Liver (tissue), 9 donors: ENCODE data around the gene GOLGA6B. TPM values are rescaled to one million over a fixed set of nuclear protein-coding genes. Genes with fewer than 3 reads are reported as not detected.

Source experiments
- DNase-seq: peaks from one replicate; pipeline ENCODE4 v3.0.0-alpha.2; 2017; ENCODE audit warnings: low spot score
- H3K27ac ChIP-seq, 2 donors: one replicate each; pipeline ENCODE4 v1.7.0; 2013; ENCODE audit warnings: inconsistent platforms in 2 of 2, low read length in 2 of 2, control low read depth in 1 of 2, low read depth in 1 of 2, mild to moderate bottlenecking in 1 of 2
- H3K27me3 ChIP-seq, 4 donors: one replicate each; pipeline versions ENCODE4 v1.6.1 to v1.7.0; 2013; ENCODE audit warnings: low read length in 3 of 4, inconsistent platforms in 1 of 4, mild to moderate bottlenecking in 1 of 4, moderate library complexity in 1 of 4; ENCODE audit not compliant: control insufficient read depth in 4 of 4, insufficient read depth in 4 of 4
- H3K36me3 ChIP-seq, 4 donors: one replicate each; pipeline versions ENCODE4 v1.6.1 to v1.7.0; 2013; ENCODE audit warnings: low read length in 3 of 4, mild to moderate bottlenecking in 3 of 4, low read depth in 1 of 4, moderate library complexity in 1 of 4; ENCODE audit not compliant: control insufficient read depth in 4 of 4, insufficient read depth in 3 of 4
- H3K4me1 ChIP-seq, 4 donors: one replicate each; pipeline versions ENCODE4 v1.6.1 to v1.7.0; 2013; ENCODE audit warnings: low read length in 3 of 4, mild to moderate bottlenecking in 3 of 4, moderate library complexity in 1 of 4; ENCODE audit not compliant: control insufficient read depth in 4 of 4, insufficient read depth in 4 of 4
- H3K4me3 ChIP-seq, 3 donors: one replicate each; pipeline versions ENCODE4 v1.6.1 to v1.7.0; 2013; ENCODE audit warnings: low read length in 3 of 3, control low read depth in 1 of 3, low read depth in 1 of 3, mild to moderate bottlenecking in 1 of 3
- H3K9ac ChIP-seq, 2 donors: one replicate each; pipeline ENCODE4 v1.7.0; 2013; ENCODE audit warnings: low read length in 2 of 2, mild to moderate bottlenecking in 2 of 2, moderate library complexity in 2 of 2, control low read depth in 1 of 2, low read depth in 1 of 2
- H3K9me3 ChIP-seq, 4 donors: one replicate each; pipeline versions ENCODE4 v1.6.1 to v1.7.0; 2013; ENCODE audit warnings: low read length in 3 of 4; ENCODE audit not compliant: control insufficient read depth in 4 of 4
- ATF3 ChIP-seq: IDR thresholded peaks from 2 replicates; pipeline ENCODE4 v1.6.1; 2016; ENCODE audit warnings: antibody characterized with exemption
- EGR1 ChIP-seq, 2 donors: IDR thresholded peaks; 2 replicates each; pipeline ENCODE4 v1.6.1; 2016 to 2018; ENCODE audit warnings: antibody characterized with exemption in 2 of 2, low read depth in 2 of 2
- FOXA1 ChIP-seq: IDR thresholded peaks from 2 replicates; pipeline ENCODE4 v1.6.1; 2016; ENCODE audit warnings: antibody characterized with exemption
- FOXA2 ChIP-seq: IDR thresholded peaks from 2 replicates; pipeline ENCODE4 v1.6.1; 2016; ENCODE audit warnings: antibody characterized with exemption
- GABPA ChIP-seq, 2 donors: IDR thresholded peaks in 1 of 2; conservative IDR thresholded peaks in 1 of 2; 2 replicates each; pipeline ENCODE4 v1.6.1; 2016; ENCODE audit warnings: antibody characterized with exemption in 2 of 2, mild to moderate bottlenecking in 1 of 2, moderate library complexity in 1 of 2
- HNF4A ChIP-seq, 2 donors: conservative IDR thresholded peaks; 2 replicates each; pipeline ENCODE4 v1.6.1; 2016; ENCODE audit warnings: antibody characterized with exemption in 2 of 2, mild to moderate bottlenecking in 2 of 2
- HNF4G ChIP-seq: IDR thresholded peaks from 2 replicates; pipeline ENCODE4 v1.6.1; 2016; ENCODE audit warnings: antibody characterized with exemption
- JUND ChIP-seq, 2 donors: IDR thresholded peaks; 2 replicates each; pipeline ENCODE4 v1.6.1; 2016; ENCODE audit warnings: antibody characterized with exemption in 2 of 2
- NR2F2 ChIP-seq: IDR thresholded peaks from 2 replicates; pipeline ENCODE4 v1.6.1; 2016; ENCODE audit warnings: antibody characterized with exemption
- RAD21 ChIP-seq, 2 donors: IDR thresholded peaks; 2 replicates each; pipeline ENCODE4 v1.6.1; 2016; ENCODE audit warnings: antibody characterized with exemption in 2 of 2, mild to moderate bottlenecking in 2 of 2
- RXRA ChIP-seq, 2 donors: IDR thresholded peaks; 2 replicates each; pipeline ENCODE4 v1.6.1; 2017 to 2018; ENCODE audit warnings: antibody characterized with exemption in 2 of 2, mild to moderate bottlenecking in 1 of 2
- SP1 ChIP-seq: IDR thresholded peaks from 2 replicates; pipeline ENCODE4 v1.6.1; 2018; ENCODE audit warnings: antibody characterized with exemption, mild to moderate bottlenecking
- TAF1 ChIP-seq: conservative IDR thresholded peaks from 2 replicates; pipeline ENCODE4 v1.6.1; 2016; ENCODE audit warnings: antibody characterized with exemption, mild to moderate bottlenecking
- YY1 ChIP-seq: IDR thresholded peaks from 2 replicates; pipeline ENCODE4 v1.6.1; 2016; ENCODE audit warnings: antibody characterized with exemption, mild to moderate bottlenecking
- ZBTB33 ChIP-seq: IDR thresholded peaks from 2 replicates; pipeline ENCODE4 v1.6.1; 2016; ENCODE audit warnings: antibody characterized with exemption
- WGBS: extraction: QIAGEN DNeasy Blood & Tissue Kit; methylation state at CpG from one replicate; pipeline ENCODE4 v1.1.7; 2013; 5-methylcytosine and 5-hydroxymethylcytosine counted together
- polyA plus RNA-seq, 2 donors: library from polyadenylated mRNA; stranded (reverse) in 1 of 2; unstranded in 1 of 2; fragments of 200-250 nt in 1 of 2; fragments of >200 nt in 1 of 2; fragmentation: Nextera tagmentation in 1 of 2; extraction: Ambion mirVana in 1 of 2; gene quantifications; one replicate each; pipeline versions ENCODE4 v1.2.1 to v1.2.3, GENCODE V29; 2013 to 2015
- total RNA-seq, 2 donors: library from RNA; depleted of rRNA; stranded (reverse); fragments of >200 nt; gene quantifications; one replicate each; pipeline ENCODE4 v1.2.3, GENCODE V29; 2014
- TF ChIP-seq, protein P1 (sequence below): fragments of 150-350 bp; IDR thresholded peaks from 2 replicates; pipeline ENCODE4 v1.5.1; 2017; ENCODE audit warnings: improper control_type of control experiment, low read depth, low read length; ENCODE audit not compliant: missing input control
- TF ChIP-seq, protein P2 (sequence below): IDR thresholded peaks from 2 replicates; pipeline ENCODE4 v1.6.1; 2016; ENCODE audit warnings: antibody characterized with exemption
- TF ChIP-seq, protein P3 (sequence below): IDR thresholded peaks from 2 replicates; pipeline ENCODE4 v1.6.1; 2016; ENCODE audit warnings: antibody characterized with exemption, mild to moderate bottlenecking
- donor health status: healthy.
- donor health status: healthy.
- donor health status: healthy.
- donor health status: healthy.
- donor health status: healthy.

GOLGA6B gene
- total and polyA plus RNA-seq, 4 donors = 0.03 to 1.0 (median 0.05) TPM; not detected in 1

DNA sequence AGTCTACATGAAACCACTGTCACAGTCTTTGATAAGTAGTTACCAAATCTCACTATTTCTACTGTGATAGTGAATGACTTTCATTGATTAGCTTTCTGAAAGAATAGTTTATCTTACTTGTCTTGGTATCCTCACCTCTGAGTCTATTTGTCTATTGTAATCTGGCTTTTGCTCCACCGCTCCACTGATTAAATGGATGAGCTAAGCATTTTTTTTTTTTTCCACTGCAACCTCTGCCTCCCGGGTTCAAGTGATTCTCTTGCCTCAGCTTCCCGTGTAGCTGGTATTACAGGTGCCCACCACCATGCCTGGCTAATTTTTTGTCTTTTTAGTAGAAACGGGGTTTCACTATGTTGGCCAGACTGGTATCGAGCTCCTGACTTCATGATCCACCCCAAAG lies 44.4 kb downstream of the GOLGA6B start:
- no peak overlapping the region for H3K4me3 ChIP-seq
- H3K27me3 ChIP-seq = no peaks in the 10 kb centered on the region
- 90% methylated on average over 5 of the region's 5 CpGs for WGBS
- H3K9ac ChIP-seq = no peak overlapping the region
- H3K4me1 ChIP-seq = no peaks in the 10 kb centered on the region
- TF ChIP-seq, protein P1, sequence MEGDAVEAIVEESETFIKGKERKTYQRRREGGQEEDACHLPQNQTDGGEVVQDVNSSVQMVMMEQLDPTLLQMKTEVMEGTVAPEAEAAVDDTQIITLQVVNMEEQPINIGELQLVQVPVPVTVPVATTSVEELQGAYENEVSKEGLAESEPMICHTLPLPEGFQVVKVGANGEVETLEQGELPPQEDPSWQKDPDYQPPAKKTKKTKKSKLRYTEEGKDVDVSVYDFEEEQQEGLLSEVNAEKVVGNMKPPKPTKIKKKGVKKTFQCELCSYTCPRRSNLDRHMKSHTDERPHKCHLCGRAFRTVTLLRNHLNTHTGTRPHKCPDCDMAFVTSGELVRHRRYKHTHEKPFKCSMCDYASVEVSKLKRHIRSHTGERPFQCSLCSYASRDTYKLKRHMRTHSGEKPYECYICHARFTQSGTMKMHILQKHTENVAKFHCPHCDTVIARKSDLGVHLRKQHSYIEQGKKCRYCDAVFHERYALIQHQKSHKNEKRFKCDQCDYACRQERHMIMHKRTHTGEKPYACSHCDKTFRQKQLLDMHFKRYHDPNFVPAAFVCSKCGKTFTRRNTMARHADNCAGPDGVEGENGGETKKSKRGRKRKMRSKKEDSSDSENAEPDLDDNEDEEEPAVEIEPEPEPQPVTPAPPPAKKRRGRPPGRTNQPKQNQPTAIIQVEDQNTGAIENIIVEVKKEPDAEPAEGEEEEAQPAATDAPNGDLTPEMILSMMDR = no peak
- TF ChIP-seq ATF3 (no peak), JUND (IDR thresholded peaks at IDR 0.05) (no peak), FOXA1 (no peak), SP1 (no peak), RAD21 (IDR thresholded peaks at IDR 0.05) (no peak), NR2F2 (no peak), HNF4G (no peak), RXRA (IDR thresholded peaks at IDR 0.05) (no peak), HNF4A (conservative IDR thresholded peaks at IDR 0.05) (no peak), TAF1 (no peak), FOXA2 (no peak), EGR1 (IDR thresholded peaks at IDR 0.05; ENCODE audit: low read depth in 2 of 2) (no peak), ZBTB33 (no peak), YY1 (no peak), GABPA (IDR thresholded peaks at IDR 0.05 in 1 of 2, conservative IDR thresholded peaks at IDR 0.05 in 1 of 2) (no peak)
- TF ChIP-seq, protein P2, sequence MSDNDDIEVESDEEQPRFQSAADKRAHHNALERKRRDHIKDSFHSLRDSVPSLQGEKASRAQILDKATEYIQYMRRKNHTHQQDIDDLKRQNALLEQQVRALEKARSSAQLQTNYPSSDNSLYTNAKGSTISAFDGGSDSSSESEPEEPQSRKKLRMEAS = no peak
- TF ChIP-seq, protein P3, sequence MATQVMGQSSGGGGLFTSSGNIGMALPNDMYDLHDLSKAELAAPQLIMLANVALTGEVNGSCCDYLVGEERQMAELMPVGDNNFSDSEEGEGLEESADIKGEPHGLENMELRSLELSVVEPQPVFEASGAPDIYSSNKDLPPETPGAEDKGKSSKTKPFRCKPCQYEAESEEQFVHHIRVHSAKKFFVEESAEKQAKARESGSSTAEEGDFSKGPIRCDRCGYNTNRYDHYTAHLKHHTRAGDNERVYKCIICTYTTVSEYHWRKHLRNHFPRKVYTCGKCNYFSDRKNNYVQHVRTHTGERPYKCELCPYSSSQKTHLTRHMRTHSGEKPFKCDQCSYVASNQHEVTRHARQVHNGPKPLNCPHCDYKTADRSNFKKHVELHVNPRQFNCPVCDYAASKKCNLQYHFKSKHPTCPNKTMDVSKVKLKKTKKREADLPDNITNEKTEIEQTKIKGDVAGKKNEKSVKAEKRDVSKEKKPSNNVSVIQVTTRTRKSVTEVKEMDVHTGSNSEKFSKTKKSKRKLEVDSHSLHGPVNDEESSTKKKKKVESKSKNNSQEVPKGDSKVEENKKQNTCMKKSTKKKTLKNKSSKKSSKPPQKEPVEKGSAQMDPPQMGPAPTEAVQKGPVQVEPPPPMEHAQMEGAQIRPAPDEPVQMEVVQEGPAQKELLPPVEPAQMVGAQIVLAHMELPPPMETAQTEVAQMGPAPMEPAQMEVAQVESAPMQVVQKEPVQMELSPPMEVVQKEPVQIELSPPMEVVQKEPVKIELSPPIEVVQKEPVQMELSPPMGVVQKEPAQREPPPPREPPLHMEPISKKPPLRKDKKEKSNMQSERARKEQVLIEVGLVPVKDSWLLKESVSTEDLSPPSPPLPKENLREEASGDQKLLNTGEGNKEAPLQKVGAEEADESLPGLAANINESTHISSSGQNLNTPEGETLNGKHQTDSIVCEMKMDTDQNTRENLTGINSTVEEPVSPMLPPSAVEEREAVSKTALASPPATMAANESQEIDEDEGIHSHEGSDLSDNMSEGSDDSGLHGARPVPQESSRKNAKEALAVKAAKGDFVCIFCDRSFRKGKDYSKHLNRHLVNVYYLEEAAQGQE = no peak
- no peaks in the 10 kb centered on the region for H3K9me3 ChIP-seq
- no peak overlapping the region for H3K27ac ChIP-seq
- peaks cover 0 to 3% (median 0%) of the 10 kb centered on the region in 4 donors for H3K36me3 ChIP-seq
- no peak for DNase-seq
